ENCODE data around the gene TIMMDC1.

GRCh38 chr3:119506631-119507030 is 8.3 kb downstream of the TIMMDC1 start:
- no peak for TF ChIP-seq CTCF (conservative IDR thresholded peaks at IDR 0.05; ENCODE audit: low read depth, low read length)
- TF ChIP-seq EZH2 (IDR thresholded peaks at IDR 0.05; ENCODE audit: borderline replicate concordance, low read depth, low read length, poor library complexity, severe bottlenecking) = no peak

Measured in A673 (cell line).